AG09309 (cell line): ENCODE measurements around the gene LRRC8D.

Source experiments
- DNase-seq: peaks from one replicate; pipeline ENCODE4 v3.0.0-alpha.2; 2010; ENCODE audit warnings: low read depth
- H3K4me3 ChIP-seq: 2 replicates; pipeline ENCODE4 v1.5.1; 2011; ENCODE audit warnings: mild to moderate bottlenecking, low read depth, low read length, moderate library complexity; ENCODE audit not compliant: control insufficient read depth
- CTCF ChIP-seq: IDR thresholded peaks from 2 replicates; pipeline ENCODE4 v1.5.1; 2011; ENCODE audit warnings: mild to moderate bottlenecking, low read depth, low read length, inconsistent platforms; ENCODE audit not compliant: insufficient read depth, control insufficient read depth; ENCODE audit errors: missing control alignments

LRRC8D gene

GRCh38 chr1:89807503-89807902 lies 13.3 kb upstream of the LRRC8D start:
- no peak for TF ChIP-seq CTCF
- H3K4me3 ChIP-seq, result no peak overlapping the region
- no peak for DNase-seq

- H3K4me3 ChIP-seq, result no peak overlapping the region
- no peak for DNase-seq
- no peak for TF ChIP-seq CTCF
Measured at GRCh38 chr1:89807983-89808382, 12.8 kb upstream of the LRRC8D start.

- no peak for TF ChIP-seq CTCF
- DNase-seq, result no peak
- H3K4me3 ChIP-seq, result no peak overlapping the region
Measured at GRCh38 chr1:89808441-89809117, 12.3 kb upstream of the LRRC8D start.

GRCh38 chr1:89809556-89809955 lies 11.3 kb upstream of the LRRC8D start:
- TF ChIP-seq CTCF, result no peak
- peak; percentile 46 for DNase-seq
- no peak overlapping the region for H3K4me3 ChIP-seq

- no peak overlapping the region for H3K4me3 ChIP-seq
- no peak for DNase-seq
- no peak for TF ChIP-seq CTCF
Measured at GRCh38 chr1:89810302-89810701, 10.5 kb upstream of the LRRC8D start.

GRCh38 chr1:89810880-89811279 lies 10.0 kb upstream of the LRRC8D start:
- no peak overlapping the region for H3K4me3 ChIP-seq
- no peak for TF ChIP-seq CTCF
- DNase-seq, result no peak
